Measurements from ENCODE around the gene SMARCA4.

DNA sequence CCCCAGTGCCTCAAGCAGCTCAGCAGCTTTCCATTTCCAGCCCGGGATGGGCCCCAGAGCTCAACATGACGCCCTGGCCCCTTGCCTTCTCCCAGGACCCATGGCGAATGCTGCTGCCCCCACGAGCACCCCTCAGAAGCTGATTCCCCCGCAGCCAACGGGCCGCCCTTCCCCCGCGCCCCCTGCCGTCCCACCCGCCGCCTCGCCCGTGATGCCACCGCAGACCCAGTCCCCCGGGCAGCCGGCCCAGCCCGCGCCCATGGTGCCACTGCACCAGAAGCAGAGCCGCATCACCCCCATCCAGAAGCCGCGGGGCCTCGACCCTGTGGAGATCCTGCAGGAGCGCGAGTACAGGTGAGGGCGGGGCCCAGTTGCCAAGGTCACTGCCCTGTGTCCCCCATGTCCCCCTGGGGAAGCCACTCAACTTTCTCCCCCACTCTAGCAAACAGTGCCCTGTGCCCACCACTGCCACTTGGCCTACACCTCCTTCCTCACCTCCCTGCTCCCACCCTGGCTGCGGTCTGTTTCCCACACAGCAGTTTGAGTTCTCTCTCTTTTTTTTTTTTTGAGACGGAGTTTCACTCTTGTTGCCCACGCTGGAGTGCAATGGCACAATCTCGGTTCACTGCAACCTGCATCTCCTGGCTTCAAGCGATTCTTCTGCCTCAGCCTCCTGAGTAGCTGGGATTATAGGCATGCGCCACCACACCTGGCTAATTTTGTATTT is 26.9 kb downstream of the SMARCA4 start:
- no peak for TF ChIP-seq EZH2 (IDR thresholded peaks at IDR 0.05; ENCODE audit: borderline replicate concordance, low read length)
- TF ChIP-seq, protein P1, sequence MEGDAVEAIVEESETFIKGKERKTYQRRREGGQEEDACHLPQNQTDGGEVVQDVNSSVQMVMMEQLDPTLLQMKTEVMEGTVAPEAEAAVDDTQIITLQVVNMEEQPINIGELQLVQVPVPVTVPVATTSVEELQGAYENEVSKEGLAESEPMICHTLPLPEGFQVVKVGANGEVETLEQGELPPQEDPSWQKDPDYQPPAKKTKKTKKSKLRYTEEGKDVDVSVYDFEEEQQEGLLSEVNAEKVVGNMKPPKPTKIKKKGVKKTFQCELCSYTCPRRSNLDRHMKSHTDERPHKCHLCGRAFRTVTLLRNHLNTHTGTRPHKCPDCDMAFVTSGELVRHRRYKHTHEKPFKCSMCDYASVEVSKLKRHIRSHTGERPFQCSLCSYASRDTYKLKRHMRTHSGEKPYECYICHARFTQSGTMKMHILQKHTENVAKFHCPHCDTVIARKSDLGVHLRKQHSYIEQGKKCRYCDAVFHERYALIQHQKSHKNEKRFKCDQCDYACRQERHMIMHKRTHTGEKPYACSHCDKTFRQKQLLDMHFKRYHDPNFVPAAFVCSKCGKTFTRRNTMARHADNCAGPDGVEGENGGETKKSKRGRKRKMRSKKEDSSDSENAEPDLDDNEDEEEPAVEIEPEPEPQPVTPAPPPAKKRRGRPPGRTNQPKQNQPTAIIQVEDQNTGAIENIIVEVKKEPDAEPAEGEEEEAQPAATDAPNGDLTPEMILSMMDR (IDR thresholded peaks at IDR 0.05; ENCODE audit: low read length): no peak

Measured in OCI-LY1 (cell line).